HCT116 (cell line): ENCODE results near the gene TTLL11. TPM values are rescaled to one million over a fixed set of nuclear protein-coding genes. Genes with fewer than 3 reads are reported as not detected.

Experiments used
- ATAC-seq: fragments of 200-7000 bp; cut with Tn5 transposase; 2 replicates; pipeline ENCODE4 v1.9.1; 2020; ENCODE audit warnings: mild to moderate bottlenecking, moderate library complexity
- BruUV-seq: library from RNA; stranded (reverse); fragments of 400-500 nt; replicated peaks from 2 replicates; lab custom pipeline; 2021; lab: Mats Ljungman, UMichigan
- CTCF ChIA-PET: fragments of 300-600 bp; sonication (Branson Sonifier 250); formaldehyde crosslinking; loops from one replicate; lab custom pipeline; 2021; ENCODE audit warnings: antibody characterized with exemption; lab: Charles Lee
- POLR2A ChIA-PET: fragments of 300-600, 350-600 bp; sonication (Branson Sonifier 250); formaldehyde crosslinking; loops from one replicate; lab custom pipeline; 2021; ENCODE audit warnings: antibody characterized with exemption; lab: Charles Lee
- RAD21 ChIA-PET, 2 experiments: fragments of 300-600 bp; sonication (Branson Sonifier 250); formaldehyde crosslinking; loops; one replicate each; lab custom pipeline; 2023; ENCODE audit warnings: low total read pairs in 2 of 2; ENCODE audit not compliant: uncharacterized antibody in 2 of 2, unreplicated experiment in 2 of 2, low non-redundant PET in 1 of 2; lab: Charles Lee
- DNase-seq: peaks from one replicate; pipeline ENCODE4 v3.0.0-alpha.2; 2010; ENCODE audit warnings: low read depth, low spot score
- H2AFZ ChIP-seq: fragments of 200-600 bp; shearing (Covaris generic), sonication (generic); 2 replicates; pipeline ENCODE4 v1.6.1; 2017; ENCODE audit warnings: low read depth, mixed run types, mixed read lengths, antibody characterized with exemption, low read length; ENCODE audit not compliant: poor library complexity, severe bottlenecking
- H3K27ac ChIP-seq: 2 replicates; pipeline ENCODE4 v1.5.1; 2012; ENCODE audit warnings: low read depth, low read length
- H3K27me3 ChIP-seq: fragments of 200-600 bp; sonication (generic); 2 replicates; pipeline ENCODE4 v1.6.1; 2016; ENCODE audit warnings: mixed run types, low read length, mixed read lengths; ENCODE audit not compliant: insufficient read depth
- H3K36me3 ChIP-seq, 2 experiments: fragments of 200-500 bp in 1 of 2; fragments of 200-600 bp in 1 of 2; sonication (Bioruptor generic) in 1 of 2; sonication (generic) in 1 of 2; 2 replicates each; pipeline versions ENCODE4 v1.5.1 to v1.6.1; 2014 to 2016; ENCODE audit warnings: low read length in 2 of 2, inconsistent platforms in 1 of 2, mixed read lengths in 1 of 2, mixed run types in 1 of 2; ENCODE audit not compliant: insufficient read depth in 2 of 2, control insufficient read depth in 1 of 2
- H3K4me1 ChIP-seq, 2 experiments: fragments of 200-600 bp in 1 of 2; sonication (generic) in 1 of 2; 2 replicates each; pipeline versions ENCODE4 v1.5.1 to v1.6.1; 2012 to 2017; ENCODE audit warnings: low read length in 2 of 2, inconsistent platforms in 1 of 2, mild to moderate bottlenecking in 1 of 2, mixed read lengths in 1 of 2, mixed run types in 1 of 2, moderate library complexity in 1 of 2; ENCODE audit not compliant: insufficient read depth in 2 of 2, control insufficient read depth in 1 of 2
- H3K4me2 ChIP-seq: fragments of 200-600 bp; sonication (generic); 2 replicates; pipeline ENCODE4 v1.6.1; 2017; ENCODE audit warnings: mixed run types, low read length, mixed read lengths
- H3K4me3 ChIP-seq, 2 experiments: fragments of 200-600 bp in 1 of 2; sonication (generic) in 1 of 2; replicated peaks in 1 of 2; 2 replicates each; pipeline ENCODE4 v1.5.1; 2011 to 2016; ENCODE audit warnings: low read length in 2 of 2, control low read depth in 1 of 2, low read depth in 1 of 2, mild to moderate bottlenecking in 1 of 2, mixed read lengths in 1 of 2, mixed run types in 1 of 2
- H3K79me2 ChIP-seq: fragments of 200-600 bp; sonication (generic); 2 replicates; pipeline ENCODE4 v1.6.1; 2017; ENCODE audit warnings: mild to moderate bottlenecking, mixed run types, low read length, moderate library complexity, mixed read lengths; ENCODE audit not compliant: insufficient read depth
- H3K9ac ChIP-seq: fragments of 200-600 bp; sonication (generic); 2 replicates; pipeline ENCODE4 v1.6.1; 2016; ENCODE audit warnings: low read length, mixed read lengths
- H3K9me2 ChIP-seq: fragments of 200-600 bp; sonication (generic), shearing (Covaris generic); 2 replicates; pipeline ENCODE4 v1.6.1; 2017; ENCODE audit warnings: mixed run types, mild to moderate bottlenecking, moderate library complexity; ENCODE audit not compliant: insufficient read depth
- H3K9me3 ChIP-seq, 2 experiments: fragments of 200-500 bp in 1 of 2; fragments of 200-600 bp in 1 of 2; sonication (Bioruptor generic) in 1 of 2; sonication (generic) in 1 of 2; 2 replicates each; pipeline ENCODE4 v1.6.1; 2014 to 2017; ENCODE audit warnings: low read length in 2 of 2, mixed read lengths in 2 of 2, inconsistent platforms in 1 of 2, low read depth in 1 of 2, mild to moderate bottlenecking in 1 of 2, mixed run types in 1 of 2, moderate library complexity in 1 of 2; ENCODE audit not compliant: control insufficient read depth in 1 of 2, insufficient read depth in 1 of 2
- H4K20me1 ChIP-seq: fragments of 200-600 bp; sonication (generic), shearing (Covaris generic); 2 replicates; pipeline ENCODE4 v1.6.1; 2017; ENCODE audit warnings: mixed run types, mild to moderate bottlenecking, moderate library complexity; ENCODE audit not compliant: insufficient read depth
- CBX3 ChIP-seq: IDR thresholded peaks from 2 replicates; pipeline ENCODE4 v1.6.1; 2012; ENCODE audit warnings: low read depth
- CEBPB ChIP-seq: IDR thresholded peaks from 2 replicates; pipeline ENCODE4 v1.6.1; 2012; ENCODE audit warnings: low read depth
- EGR1 ChIP-seq: IDR thresholded peaks from 2 replicates; pipeline ENCODE4 v1.6.1; 2012; ENCODE audit warnings: low read depth
- ELF1 ChIP-seq: IDR thresholded peaks from 2 replicates; pipeline ENCODE4 v1.6.1; 2012; ENCODE audit warnings: low read depth, borderline replicate concordance
- EZH2 ChIP-seq: fragments of 200-600 bp; sonication (generic); IDR thresholded peaks from 2 replicates; pipeline ENCODE4 v1.6.1; 2017; ENCODE audit warnings: antibody characterized with exemption, mixed run types
- EZH2phosphoT487 ChIP-seq: fragments of 200-600 bp; IDR thresholded peaks from 2 replicates; pipeline ENCODE4 v1.6.1; 2018; ENCODE audit warnings: antibody characterized with exemption, borderline replicate concordance
- FOSL1 ChIP-seq: IDR thresholded peaks from 2 replicates; pipeline ENCODE4 v1.6.1; 2012; ENCODE audit warnings: low read depth
- POLR2AphosphoS5 ChIP-seq: IDR thresholded peaks from 2 replicates; pipeline ENCODE4 v1.6.1; 2011; ENCODE audit warnings: mild to moderate bottlenecking, low read depth, low read length, moderate library complexity
- RAD21 ChIP-seq: IDR thresholded peaks from 2 replicates; pipeline ENCODE4 v1.6.1; 2012; ENCODE audit warnings: low read depth, mild to moderate bottlenecking
- SP1 ChIP-seq: IDR thresholded peaks from 2 replicates; pipeline ENCODE4 v1.6.1; 2012; ENCODE audit warnings: low read depth
- TCF7L2 ChIP-seq: IDR thresholded peaks from 2 replicates; pipeline ENCODE4 v1.7.0; 2011; ENCODE audit warnings: borderline replicate concordance, inconsistent platforms; ENCODE audit not compliant: insufficient read depth, insufficient read length; ENCODE audit errors: extremely low read depth
- ZFX ChIP-seq: fragments of 450-650 bp; IDR thresholded peaks from 2 replicates; pipeline ENCODE4 v1.6.1; 2017
- ZNF274 ChIP-seq: fragments of 200-500 bp; sonication (Bioruptor generic); IDR thresholded peaks from 2 replicates; pipeline ENCODE4 v1.6.1; 2014; ENCODE audit warnings: mild to moderate bottlenecking, low read depth, low read length, inconsistent platforms
- intact Hi-C: fragments of 100-400 bp; cut with micrococcal nuclease; formaldehyde crosslinking; loops from 2 replicates; pipeline ENCODE4 v1.10.0; 2022
- total RNA-seq: library from RNA; stranded (reverse); gene quantifications from one replicate; pipeline ENCODE4 v1.2.1, GENCODE V29; 2021; ENCODE audit not compliant: unreplicated experiment
- TF ChIP-seq, protein P1 (sequence below): IDR thresholded peaks from 2 replicates; pipeline ENCODE4 v1.6.1; 2011; ENCODE audit warnings: mild to moderate bottlenecking, low read length, moderate library complexity; ENCODE audit not compliant: insufficient replicate concordance; ENCODE audit errors: extremely low read depth
- TF ChIP-seq, protein P2 (sequence below), 3 experiments: fragments of 200-600 bp in 1 of 3; sonication (generic) in 1 of 3; IDR thresholded peaks in 2 of 3; conservative IDR thresholded peaks in 1 of 3; 2 replicates each; pipeline ENCODE4 v1.5.1; 2012 to 2017; ENCODE audit warnings: low read depth in 2 of 3, low read length in 2 of 3, antibody characterized with exemption in 1 of 3, borderline replicate concordance in 1 of 3, control low read depth in 1 of 3, mild to moderate bottlenecking in 1 of 3, mixed read lengths in 1 of 3, mixed run types in 1 of 3, moderate library complexity in 1 of 3; ENCODE audit not compliant: insufficient read depth in 1 of 3
- TF ChIP-seq, protein P3 (sequence below): IDR thresholded peaks from 2 replicates; pipeline ENCODE4 v1.6.1; 2012

The TTLL11 gene
- total RNA-seq, 1 experiment from 2014 or later, result 2.2 TPM

DNA sequence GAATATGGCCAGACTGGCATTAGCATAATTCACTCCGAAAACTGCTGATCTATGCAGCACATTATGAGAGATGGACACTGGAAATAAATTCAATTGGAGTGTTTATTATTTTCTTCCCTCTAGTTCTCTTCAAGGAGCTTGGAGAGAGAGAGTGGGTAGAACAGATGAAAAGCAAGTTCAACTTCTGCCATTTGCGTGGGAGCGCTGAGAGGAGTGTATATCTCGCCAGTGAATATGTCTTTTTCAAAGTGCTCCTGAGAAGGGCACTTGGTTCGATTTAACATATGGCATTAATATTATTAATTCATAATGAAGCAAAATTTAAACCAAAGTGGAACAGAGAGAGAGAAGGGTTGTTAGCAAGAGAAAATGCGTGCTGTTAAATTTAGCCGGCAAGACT is 227.2 kb downstream of the TTLL11 start:
- Histone ChIP-seq H4K20me1 (no peaks in the 10 kb centered on the region), H2AFZ (no peak overlapping the region), H3K27me3 (peaks cover 5% of the 10 kb centered on the region; the same call in 1 of the 2 replicates), H3K9me3 (no peaks in the 10 kb centered on the region), H3K9me2 (no peaks in the 10 kb centered on the region), H3K4me2 (no peak overlapping the region), H3K4me1 (no peaks in the 10 kb centered on the region), H3K79me2 (no peaks in the 10 kb centered on the region), H3K36me3 (no peaks in the 10 kb centered on the region), H3K27ac (no peak overlapping the region), H3K4me3 (no peak overlapping the region), H3K9ac (no peak overlapping the region)
- RAD21 ChIA-PET, result no interaction called here
- POLR2A ChIA-PET, result no interaction called here
- CTCF ChIA-PET, result no interaction called here
- ATAC-seq, result no peak
- BruUV-seq, result no TSS peak
- intact Hi-C loops, result no loop called here
- DNase-seq, result no peak
- TF ChIP-seq CBX3 (no peak), CEBPB (no peak), EZH2phosphoT487 (no peak), FOSL1 (no peak), ELF1 (no peak), EGR1 (no peak), SP1 (no peak), TCF7L2 (no peak)

DNA sequence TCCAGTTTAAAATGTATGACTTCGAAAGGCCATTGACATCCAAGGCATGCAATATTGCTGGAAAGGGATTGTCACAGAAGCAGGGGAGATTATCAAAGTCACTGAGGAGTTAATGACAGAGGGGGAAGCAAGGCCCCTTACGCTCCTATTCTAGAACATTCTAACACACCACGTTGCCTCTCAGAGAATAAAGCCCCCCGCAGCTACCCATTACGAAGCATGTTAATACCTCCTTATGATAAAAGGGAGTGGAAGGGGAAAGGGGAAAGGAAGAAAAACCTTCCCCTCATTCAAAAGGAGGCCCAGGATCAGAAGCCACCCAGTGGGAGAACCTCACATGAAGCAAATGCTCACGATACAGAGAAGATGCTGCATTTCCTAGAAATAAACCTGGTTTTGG is 228.0 kb downstream of the TTLL11 start:
- TF ChIP-seq, protein P1, sequence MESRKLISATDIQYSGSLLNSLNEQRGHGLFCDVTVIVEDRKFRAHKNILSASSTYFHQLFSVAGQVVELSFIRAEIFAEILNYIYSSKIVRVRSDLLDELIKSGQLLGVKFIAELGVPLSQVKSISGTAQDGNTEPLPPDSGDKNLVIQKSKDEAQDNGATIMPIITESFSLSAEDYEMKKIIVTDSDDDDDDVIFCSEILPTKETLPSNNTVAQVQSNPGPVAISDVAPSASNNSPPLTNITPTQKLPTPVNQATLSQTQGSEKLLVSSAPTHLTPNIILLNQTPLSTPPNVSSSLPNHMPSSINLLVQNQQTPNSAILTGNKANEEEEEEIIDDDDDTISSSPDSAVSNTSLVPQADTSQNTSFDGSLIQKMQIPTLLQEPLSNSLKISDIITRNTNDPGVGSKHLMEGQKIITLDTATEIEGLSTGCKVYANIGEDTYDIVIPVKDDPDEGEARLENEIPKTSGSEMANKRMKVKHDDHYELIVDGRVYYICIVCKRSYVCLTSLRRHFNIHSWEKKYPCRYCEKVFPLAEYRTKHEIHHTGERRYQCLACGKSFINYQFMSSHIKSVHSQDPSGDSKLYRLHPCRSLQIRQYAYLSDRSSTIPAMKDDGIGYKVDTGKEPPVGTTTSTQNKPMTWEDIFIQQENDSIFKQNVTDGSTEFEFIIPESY, result no peak
- TF ChIP-seq, protein P2, sequence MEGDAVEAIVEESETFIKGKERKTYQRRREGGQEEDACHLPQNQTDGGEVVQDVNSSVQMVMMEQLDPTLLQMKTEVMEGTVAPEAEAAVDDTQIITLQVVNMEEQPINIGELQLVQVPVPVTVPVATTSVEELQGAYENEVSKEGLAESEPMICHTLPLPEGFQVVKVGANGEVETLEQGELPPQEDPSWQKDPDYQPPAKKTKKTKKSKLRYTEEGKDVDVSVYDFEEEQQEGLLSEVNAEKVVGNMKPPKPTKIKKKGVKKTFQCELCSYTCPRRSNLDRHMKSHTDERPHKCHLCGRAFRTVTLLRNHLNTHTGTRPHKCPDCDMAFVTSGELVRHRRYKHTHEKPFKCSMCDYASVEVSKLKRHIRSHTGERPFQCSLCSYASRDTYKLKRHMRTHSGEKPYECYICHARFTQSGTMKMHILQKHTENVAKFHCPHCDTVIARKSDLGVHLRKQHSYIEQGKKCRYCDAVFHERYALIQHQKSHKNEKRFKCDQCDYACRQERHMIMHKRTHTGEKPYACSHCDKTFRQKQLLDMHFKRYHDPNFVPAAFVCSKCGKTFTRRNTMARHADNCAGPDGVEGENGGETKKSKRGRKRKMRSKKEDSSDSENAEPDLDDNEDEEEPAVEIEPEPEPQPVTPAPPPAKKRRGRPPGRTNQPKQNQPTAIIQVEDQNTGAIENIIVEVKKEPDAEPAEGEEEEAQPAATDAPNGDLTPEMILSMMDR (IDR thresholded peaks at IDR 0.05 in 2 of 3, conservative IDR thresholded peaks at IDR 0.05 in 1 of 3; ENCODE audit: borderline replicate concordance in 1 of 3, insufficient read depth in 1 of 3, low read depth in 2 of 3, low read length in 2 of 3), result no peak
- TF ChIP-seq FOSL1, result no peak
- TF ChIP-seq, protein P3, sequence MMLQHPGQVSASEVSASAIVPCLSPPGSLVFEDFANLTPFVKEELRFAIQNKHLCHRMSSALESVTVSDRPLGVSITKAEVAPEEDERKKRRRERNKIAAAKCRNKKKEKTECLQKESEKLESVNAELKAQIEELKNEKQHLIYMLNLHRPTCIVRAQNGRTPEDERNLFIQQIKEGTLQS, result no peak
- TF ChIP-seq EZH2phosphoT487, result no peak
- TF ChIP-seq EZH2, result no peak
- TF ChIP-seq ZNF274, result no peak
- no peak for TF ChIP-seq RAD21
- TF ChIP-seq TCF7L2, result no peak
- no peak for TF ChIP-seq EGR1
- no peak for TF ChIP-seq CEBPB
- no peak for TF ChIP-seq ZFX
- TF ChIP-seq SP1, result no peak
- no peak for TF ChIP-seq POLR2AphosphoS5
- POLR2A ChIA-PET, result no interaction called here
- Histone ChIP-seq H3K4me1 (no peaks in the 10 kb centered on the region), H3K9me2 (no peaks in the 10 kb centered on the region), H3K27ac (no peak overlapping the region), H3K27me3 (peaks cover 5% of the 10 kb centered on the region; the same call in 1 of the 2 replicates), H3K4me2 (no peak overlapping the region), H3K36me3 (no peaks in the 10 kb centered on the region), H3K79me2 (no peaks in the 10 kb centered on the region), H3K9ac (no peak overlapping the region), H2AFZ (no peak overlapping the region), H4K20me1 (no peaks in the 10 kb centered on the region), H3K9me3 (no peaks in the 10 kb centered on the region), H3K4me3 (no peak overlapping the region)
- DNase-seq, result no peak
- intact Hi-C loops, result no loop called here
- CTCF ChIA-PET, result no interaction called here
- no TSS peak for BruUV-seq
- RAD21 ChIA-PET, result no interaction called here
- ATAC-seq, result no peak
